CD4-positive, alpha-beta T cell (primary cell): ENCODE results near the gene SLC25A47. TPM values are rescaled to one million over a fixed set of nuclear protein-coding genes. Genes with fewer than 3 reads are reported as not detected.
"Not testable (repeated sequence)": the region's sequence is repeated elsewhere in the genome, so short reads cannot be mapped to it uniquely, and the experiment has no call there.

Experiments
- ATAC-seq: fragments of 200-7000 bp; cut with Tn5 transposase; one replicate; pipeline ENCODE4 v1.10.0; 2022; ENCODE audit warnings: mild to moderate bottlenecking; ENCODE audit not compliant: poor library complexity
- CTCF ChIA-PET: fragments of 350-600 bp; sonication (Branson Sonifier 250); formaldehyde crosslinking; loops from one replicate; lab custom pipeline; 2021; ENCODE audit warnings: antibody characterized with exemption, inconsistent platforms; lab: Charles Lee
- POLR2A ChIA-PET: fragments of 350-600 bp; sonication (Branson Sonifier 250); formaldehyde crosslinking; loops from one replicate; lab custom pipeline; 2021; ENCODE audit warnings: antibody characterized with exemption, inconsistent platforms; lab: Charles Lee
- DNase-seq, 14 experiments: peaks; one replicate each; pipeline ENCODE4 v3.0.0-alpha.2; 2013 to 2020; ENCODE audit warnings: mixed read lengths in 2 of 14
- H3K27ac ChIP-seq, 2 donors: one replicate each; pipeline versions ENCODE4 v1.5.1 to v1.7.0; 2013; ENCODE audit warnings: low read length in 2 of 2, low read depth in 1 of 2, mild to moderate bottlenecking in 1 of 2
- H3K27me3 ChIP-seq, 2 experiments: 1 replicate in 1 of 2; 2 replicates in 1 of 2; pipeline versions ENCODE4 v1.6.1 to v1.7.0; 2013; ENCODE audit warnings: low read length in 2 of 2, control low read depth in 1 of 2, mild to moderate bottlenecking in 1 of 2, moderate library complexity in 1 of 2; ENCODE audit not compliant: insufficient read depth in 2 of 2, control insufficient read depth in 1 of 2
- H3K36me3 ChIP-seq: one replicate; pipeline ENCODE4 v1.6.1; 2013; ENCODE audit warnings: low read length, control low read depth; ENCODE audit not compliant: insufficient read depth
- H3K4me1 ChIP-seq: one replicate; pipeline ENCODE4 v1.6.1; 2013; ENCODE audit warnings: low read length, control low read depth; ENCODE audit not compliant: insufficient read depth
- H3K4me3 ChIP-seq: one replicate; pipeline ENCODE4 v1.5.1; 2013; ENCODE audit warnings: mild to moderate bottlenecking, low read length, moderate library complexity
- H3K9me3 ChIP-seq, 2 experiments: 1 replicate in 1 of 2; 2 replicates in 1 of 2; pipeline versions ENCODE4 v1.6.1 to v1.7.0; 2013; ENCODE audit warnings: low read length in 2 of 2, mild to moderate bottlenecking in 2 of 2, control low read depth in 1 of 2, moderate library complexity in 1 of 2; ENCODE audit not compliant: control insufficient read depth in 1 of 2, insufficient read depth in 1 of 2
- H3K27ac Mint-ChIP-seq: one replicate; pipeline ENCODE4 v1.8.0; 2020; ENCODE audit warnings: mixed read lengths
- H3K27me3 Mint-ChIP-seq: one replicate; pipeline ENCODE4 v1.8.0; 2021; ENCODE audit warnings: mixed read lengths
- H3K36me3 Mint-ChIP-seq: one replicate; pipeline ENCODE4 v1.8.0; 2021; ENCODE audit warnings: low read depth, mixed read lengths
- H3K4me1 Mint-ChIP-seq: one replicate; pipeline ENCODE4 v1.8.0; 2021; ENCODE audit warnings: low read depth, mixed read lengths
- H3K4me3 Mint-ChIP-seq: one replicate; pipeline ENCODE4 v1.8.0; 2020; ENCODE audit warnings: mild to moderate bottlenecking, mixed read lengths
- H3K9me3 Mint-ChIP-seq: one replicate; pipeline ENCODE4 v1.8.0; 2020; ENCODE audit warnings: mixed read lengths
- intact Hi-C, 2 experiments: fragments of 100-400 bp; cut with DNase I in 1 of 2; cut with micrococcal nuclease in 1 of 2; formaldehyde crosslinking; loops; one replicate each; pipeline versions ENCODE4 v1.15.1 to v1.9.0; 2023 to 2025; cut with DNase I, micrococcal nuclease
- total RNA-seq, 174 experiments: library from RNA in 2 of 174; stranded (reverse) in 2 of 174; gene quantifications; one replicate each; pipeline ENCODE4 v1.2.3 and lab custom pipeline; 2021 to 2026
- TF ChIP-seq, protein P1 (sequence below): fragments of 200-600 bp; IDR thresholded peaks from one replicate; pipeline ENCODE4 v1.8.0; 2022; ENCODE audit warnings: antibody characterized with exemption, mild to moderate bottlenecking

The SLC25A47 gene
- total RNA-seq, 2 experiments from 2014 or later = not detected

DNA sequence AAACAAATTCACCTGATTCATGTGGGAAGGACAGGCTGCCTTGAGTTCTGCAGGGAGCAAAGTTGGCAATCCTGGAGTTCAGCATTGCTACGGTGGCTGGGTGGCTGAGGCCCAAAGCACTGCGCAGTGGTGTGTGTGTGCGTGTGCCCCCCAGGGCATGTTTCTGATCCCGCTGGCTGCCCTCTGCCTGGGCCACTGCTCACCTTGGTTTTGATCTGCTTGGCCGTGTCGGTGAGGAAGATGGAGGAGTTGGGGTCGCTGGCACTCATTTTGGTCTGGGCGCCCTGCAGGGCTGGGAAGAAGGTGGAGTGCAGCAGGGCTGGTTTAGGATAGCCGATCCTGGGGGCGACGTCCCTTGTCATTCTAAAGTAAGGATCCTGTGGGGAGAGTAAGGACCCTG is 19.1 kb downstream of the SLC25A47 start:
- Histone ChIP-seq H3K9me3 (no peaks in the 10 kb centered on the region), H3K4me1 (peaks cover 5% of the 10 kb centered on the region), H3K4me3 (no peak overlapping the region), H3K36me3 (peaks cover 37% of the 10 kb centered on the region), H3K27ac (no peak overlapping the region), H3K27me3 (no peaks in the 10 kb centered on the region)
- TF ChIP-seq, protein P1, sequence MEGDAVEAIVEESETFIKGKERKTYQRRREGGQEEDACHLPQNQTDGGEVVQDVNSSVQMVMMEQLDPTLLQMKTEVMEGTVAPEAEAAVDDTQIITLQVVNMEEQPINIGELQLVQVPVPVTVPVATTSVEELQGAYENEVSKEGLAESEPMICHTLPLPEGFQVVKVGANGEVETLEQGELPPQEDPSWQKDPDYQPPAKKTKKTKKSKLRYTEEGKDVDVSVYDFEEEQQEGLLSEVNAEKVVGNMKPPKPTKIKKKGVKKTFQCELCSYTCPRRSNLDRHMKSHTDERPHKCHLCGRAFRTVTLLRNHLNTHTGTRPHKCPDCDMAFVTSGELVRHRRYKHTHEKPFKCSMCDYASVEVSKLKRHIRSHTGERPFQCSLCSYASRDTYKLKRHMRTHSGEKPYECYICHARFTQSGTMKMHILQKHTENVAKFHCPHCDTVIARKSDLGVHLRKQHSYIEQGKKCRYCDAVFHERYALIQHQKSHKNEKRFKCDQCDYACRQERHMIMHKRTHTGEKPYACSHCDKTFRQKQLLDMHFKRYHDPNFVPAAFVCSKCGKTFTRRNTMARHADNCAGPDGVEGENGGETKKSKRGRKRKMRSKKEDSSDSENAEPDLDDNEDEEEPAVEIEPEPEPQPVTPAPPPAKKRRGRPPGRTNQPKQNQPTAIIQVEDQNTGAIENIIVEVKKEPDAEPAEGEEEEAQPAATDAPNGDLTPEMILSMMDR = no peak
- H3K4me1 Mint-ChIP-seq = no peaks in the 10 kb centered on the region
- DNase-seq (no peak), ATAC-seq (no peak)
- ChIA-PET CTCF (no interaction called here), POLR2A (no interaction called here)
- H3K36me3 Mint-ChIP-seq = peaks cover 61% of the 10 kb centered on the region
- H3K4me3 Mint-ChIP-seq = no peak overlapping the region
- H3K9me3 Mint-ChIP-seq = no peaks in the 10 kb centered on the region
- intact Hi-C loops = no loop called here
- H3K27me3 Mint-ChIP-seq = no peaks in the 10 kb centered on the region
- H3K27ac Mint-ChIP-seq = no peak overlapping the region

DNA sequence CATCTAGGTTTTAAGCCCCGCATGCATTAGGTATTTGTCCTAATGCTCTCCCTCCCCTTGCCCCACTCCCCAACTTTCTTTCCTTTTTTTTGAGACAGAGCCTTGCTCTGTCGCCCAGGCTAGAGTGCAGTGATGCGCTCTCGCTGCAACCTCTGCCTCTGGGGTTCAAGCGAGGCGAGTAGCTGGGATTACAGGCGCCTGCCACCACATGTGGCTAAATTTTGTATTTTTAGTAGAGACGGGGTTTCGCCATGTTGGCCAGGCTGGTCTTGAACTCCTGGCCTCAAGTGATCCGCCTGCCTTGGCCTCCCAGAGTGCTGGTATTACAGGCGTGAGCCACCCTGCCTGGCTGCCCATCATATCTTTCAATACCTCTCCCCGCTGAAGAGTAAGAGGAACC is 19.7 kb downstream of the SLC25A47 start:
- H3K36me3 ChIP-seq = peaks cover 37% of the 10 kb centered on the region
- H3K27ac Mint-ChIP-seq, DNase-seq, intact Hi-C loops, H3K4me1 ChIP-seq, H3K27me3 ChIP-seq, H3K9me3 Mint-ChIP-seq, CTCF ChIA-PET, H3K9me3 ChIP-seq, POLR2A ChIA-PET, H3K4me3 Mint-ChIP-seq, ATAC-seq, H3K27me3 Mint-ChIP-seq, H3K4me1 Mint-ChIP-seq, H3K4me3 ChIP-seq, H3K27ac ChIP-seq: not testable (repeated sequence)
- H3K36me3 Mint-ChIP-seq = peaks cover 60% of the 10 kb centered on the region

DNA sequence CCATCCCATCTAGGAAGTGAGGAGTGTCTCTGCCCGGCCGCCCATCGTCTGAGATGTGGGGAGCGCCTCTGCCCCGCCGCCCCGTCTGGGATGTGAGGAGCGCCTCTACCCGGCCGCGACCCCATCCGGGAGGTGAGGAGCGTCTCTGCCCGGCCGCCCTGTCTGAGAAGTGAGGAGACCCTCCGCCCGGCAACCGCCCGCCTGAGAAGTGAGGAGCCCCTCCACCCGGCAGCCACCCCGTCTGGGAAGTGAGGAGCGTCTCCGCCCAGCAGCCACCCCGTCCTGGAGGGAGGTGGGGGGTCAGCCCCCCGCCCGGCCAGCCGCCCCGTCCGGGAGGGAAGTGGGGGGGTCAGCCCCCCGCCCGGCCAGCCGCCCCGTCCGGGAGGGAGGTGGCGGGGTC is 21.5 kb downstream of the SLC25A47 start:
- H3K36me3 Mint-ChIP-seq = peaks cover 65% of the 10 kb centered on the region

DNA sequence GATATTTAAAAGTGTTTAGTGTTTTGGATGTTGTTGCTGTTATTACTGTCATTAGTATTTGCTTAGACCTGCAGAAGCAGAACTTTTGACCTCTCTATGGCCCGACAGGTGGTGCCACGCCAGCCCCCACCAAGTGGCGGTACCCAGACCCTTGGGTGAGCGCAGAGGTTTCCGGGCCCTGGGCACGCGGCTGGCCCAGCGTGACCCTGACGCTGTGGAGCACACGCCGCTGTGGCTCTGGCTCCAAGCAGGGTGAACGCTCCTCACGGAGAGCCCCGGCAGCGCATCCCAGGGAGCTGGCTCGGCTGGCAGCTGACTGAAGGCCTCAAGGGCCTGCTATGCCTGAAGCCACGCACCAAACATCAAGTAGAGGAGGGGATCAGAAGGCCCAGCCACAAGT is 22.6 kb downstream of the SLC25A47 start:
- no peaks in the 10 kb centered on the region for H3K9me3 Mint-ChIP-seq
- no peak for ATAC-seq
- ChIA-PET POLR2A (no interaction called here), CTCF (no interaction called here)
- H3K4me3 ChIP-seq = no peak overlapping the region
- intact Hi-C loops = no loop called here
- H3K27ac Mint-ChIP-seq = no peak overlapping the region
- peaks cover 49% of the 10 kb centered on the region for H3K36me3 ChIP-seq
- no peak overlapping the region for H3K27ac ChIP-seq
- no peak overlapping the region for H3K4me3 Mint-ChIP-seq
- peaks cover 3% of the 10 kb centered on the region for H3K4me1 ChIP-seq
- H3K27me3 Mint-ChIP-seq = no peaks in the 10 kb centered on the region
- no peaks in the 10 kb centered on the region for H3K9me3 ChIP-seq
- H3K36me3 Mint-ChIP-seq = peaks cover 63% of the 10 kb centered on the region
- TF ChIP-seq, protein P1 = no peak
- no peak for DNase-seq
- H3K4me1 Mint-ChIP-seq = no peaks in the 10 kb centered on the region
- H3K27me3 ChIP-seq = no peaks in the 10 kb centered on the region

More for the DNA sequence above, 21.5 kb downstream of the SLC25A47 start:
- H3K4me3 ChIP-seq, intact Hi-C loops, CTCF ChIA-PET, H3K27ac Mint-ChIP-seq, H3K27me3 ChIP-seq, H3K4me1 Mint-ChIP-seq, H3K4me3 Mint-ChIP-seq, DNase-seq, H3K9me3 ChIP-seq, H3K4me1 ChIP-seq, H3K9me3 Mint-ChIP-seq, H3K27me3 Mint-ChIP-seq, H3K27ac ChIP-seq, ATAC-seq, POLR2A ChIA-PET: not testable (repeated sequence)
- peaks cover 50% of the 10 kb centered on the region for H3K36me3 ChIP-seq
